K562 (cell line): ENCODE results near the gene CENPQ. TPM values are rescaled to one million over a fixed set of nuclear protein-coding genes. Genes with fewer than 3 reads are reported as not detected.
"Not testable (repeated sequence)": the region's sequence is repeated elsewhere in the genome, so short reads cannot be mapped to it uniquely, and the experiment has no call there.

ENCODE experiments used
- ATAC-seq: fragments of 200-7000 bp; cut with Tn5 transposase; 3 replicates; pipeline ENCODE4 v1.9.1; 2020; ENCODE audit warnings: moderate library complexity
- BruUV-seq: library from RNA; stranded (reverse); fragments of 400-500 nt; replicated peaks from 2 replicates; lab custom pipeline; 2021; lab: Mats Ljungman, UMichigan
- CTCF ChIA-PET: fragments of 300-600 bp; formaldehyde crosslinking; extraction: SDS; loops from one replicate; lab custom pipeline; 2021; ENCODE audit warnings: low intra/inter-chr PET ratio; lab: Yijun Ruan, JAX
- POLR2A ChIA-PET: fragments of 300-600, 350-650 bp; sonication (Branson Sonifier 250); formaldehyde crosslinking; extraction: SDS; loops from one replicate; lab custom pipeline; 2021; ENCODE audit warnings: antibody characterized with exemption, inconsistent platforms; lab: Yijun Ruan, JAX
- DNase-seq, 4 experiments: peaks; one replicate each; pipeline versions ENCODE4 v3.0.0 to v3.0.0-alpha.2; 2011 to 2018; ENCODE audit warnings: low spot score in 3 of 4, mixed read lengths in 3 of 4; ENCODE audit errors: extremely low read depth in 1 of 4
- FAIRE-seq: peaks from 2 replicates; lab custom pipeline; 2011; peaks lifted over from hg19 to GRCh38; lab: Jason Lieb, UNC
- H2AFZ ChIP-seq: 2 replicates; pipeline ENCODE4 v1.6.0; 2011; ENCODE audit warnings: low read depth, low read length, control low read depth, inconsistent platforms
- H3K27ac ChIP-seq: fragments of 200-600 bp; 3 replicates; pipeline ENCODE4 v1.8.0; 2011; ENCODE audit warnings: low read depth, mild to moderate bottlenecking, control low read depth, inconsistent platforms, low read length, moderate library complexity, mixed read lengths; ENCODE audit errors: extremely low read depth
- H3K27me3 ChIP-seq, 2 experiments: fragments of 300-600 bp in 1 of 2; 2 replicates in 1 of 2; 3 replicates in 1 of 2; pipeline versions ENCODE4 v1.6.0 to v1.8.0; 2011; ENCODE audit warnings: inconsistent platforms in 2 of 2, low read length in 2 of 2, mild to moderate bottlenecking in 1 of 2, mixed read lengths in 1 of 2, moderate library complexity in 1 of 2; ENCODE audit not compliant: control insufficient read depth in 2 of 2, insufficient read depth in 2 of 2
- H3K36me3 ChIP-seq: fragments of 300-600 bp; 3 replicates; pipeline ENCODE4 v1.8.0; 2011; ENCODE audit warnings: mild to moderate bottlenecking, low read length, inconsistent platforms; ENCODE audit not compliant: control insufficient read depth, insufficient read depth
- H3K4me1 ChIP-seq, 2 experiments: fragments of 200-600 bp in 1 of 2; replicated peaks in 1 of 2; 2 replicates in 1 of 2; 3 replicates in 1 of 2; pipeline versions ENCODE4 v1.5.1 to v1.8.0; 2011; ENCODE audit warnings: inconsistent platforms in 2 of 2, low read length in 2 of 2, mild to moderate bottlenecking in 1 of 2, mixed read lengths in 1 of 2, moderate library complexity in 1 of 2; ENCODE audit not compliant: control insufficient read depth in 2 of 2, insufficient read depth in 2 of 2
- H3K4me2 ChIP-seq: 2 replicates; pipeline ENCODE4 v1.6.1; 2011; ENCODE audit warnings: low read length, control low read depth, inconsistent platforms, mixed read lengths; ENCODE audit not compliant: insufficient read depth
- H3K4me3 ChIP-seq: fragments of 200-600 bp; sonication (generic), shearing (Covaris generic); 2 replicates; pipeline ENCODE4 v1.5.1; 2016; ENCODE audit warnings: control low read depth, inconsistent platforms
- H3K79me2 ChIP-seq: fragments of 200-600 bp; 3 replicates; pipeline ENCODE4 v1.8.0; 2011; ENCODE audit warnings: low read length, inconsistent platforms; ENCODE audit not compliant: control insufficient read depth, insufficient read depth
- H3K9ac ChIP-seq, 2 experiments: 2 replicates each; pipeline versions ENCODE4 v1.6.0 to v1.6.1; 2011; ENCODE audit warnings: low read depth in 2 of 2, low read length in 2 of 2, control low read depth in 1 of 2, inconsistent platforms in 1 of 2, mild to moderate bottlenecking in 1 of 2, mixed read lengths in 1 of 2; ENCODE audit not compliant: insufficient read depth in 1 of 2
- H3K9me1 ChIP-seq: one replicate; pipeline ENCODE4 v1.6.0; 2011; ENCODE audit warnings: inconsistent platforms, mild to moderate bottlenecking, low read length, moderate library complexity; ENCODE audit not compliant: control insufficient read depth, insufficient read depth
- H3K9me3 ChIP-seq: replicated peaks from 2 replicates; pipeline ENCODE4 v1.5.1; 2011; ENCODE audit warnings: low read depth, low read length, inconsistent platforms; ENCODE audit not compliant: control insufficient read depth, insufficient read depth
- H4K20me1 ChIP-seq: replicated peaks from 2 replicates; pipeline ENCODE4 v1.6.1; 2011; ENCODE audit warnings: low read length, inconsistent platforms, mixed read lengths; ENCODE audit not compliant: control insufficient read depth, insufficient read depth
- POLR2H ChIP-seq: IDR thresholded peaks from 2 replicates; pipeline ENCODE4 v1.6.1; 2016; ENCODE audit warnings: missing genetic modification characterization, low read depth, mild to moderate bottlenecking, control low read depth, missing compliant biosample characterization, moderate library complexity
- WGBS: fragments of 100-300 bp; shearing (Covaris generic); methylation state at CpG from one replicate; pipeline ENCODE4 v1.1.6; 2016; ENCODE audit warnings: low coverage, mixed read lengths; ENCODE audit not compliant: insufficient coverage; ENCODE audit errors: missing lambda C conversion rate; 5-methylcytosine and 5-hydroxymethylcytosine counted together
- in situ Hi-C: fragments of 300-500 bp; cut with MboI; formaldehyde crosslinking; loops from 4 replicates; pipeline ENCODE4 v1.15.0; 2018; ENCODE audit warnings: inconsistent platforms, mixed read lengths
- intact Hi-C: fragments of 100-400 bp; cut with micrococcal nuclease; formaldehyde crosslinking; loops from 2 replicates; pipeline ENCODE4 v1.14.2; 2022
- polyA plus RNA-seq, 8 experiments: library from polyadenylated mRNA; depleted of rRNA in 4 of 8; stranded (reverse) in 5 of 8; unstranded in 3 of 8; fragments of >200 nt; fragmentation: Nextera tagmentation in 2 of 8; fragmentation: Illumina TruSeq in 1 of 8; extraction: Ambion mirVana in 2 of 8; extraction: Trizol in 1 of 8; gene quantifications; 2 replicates each; pipeline versions ENCODE4 v1.2.1 to v1.2.3, GENCODE V29; 2011 to 2014; ENCODE audit warnings: inconsistent platforms in 1 of 8, missing spikeins in 1 of 8
- total RNA-seq, 7 experiments: library from RNA; depleted of rRNA in 6 of 7; stranded (reverse); fragments of >200 nt in 6 of 7; fragmentation: Illumina TruSeq in 2 of 7; extraction: Trizol in 2 of 7; gene quantifications; 2 replicates each; pipeline versions ENCODE4 v1.2.1 to v1.2.3, GENCODE V29; 2011 to 2021; ENCODE audit warnings: low replicate concordance in 1 of 7
- TF ChIP-seq, protein P1 (sequence below), 2 experiments: fragments of 450-650 bp; IDR thresholded peaks; 2 replicates each; pipeline ENCODE4 v1.6.1; 2018; ENCODE audit warnings: mild to moderate bottlenecking in 2 of 2, low read depth in 1 of 2; ENCODE audit not compliant: partially characterized antibody in 2 of 2
- TF ChIP-seq, protein P2 (sequence below): fragments of 450-650 bp; IDR thresholded peaks from 2 replicates; pipeline ENCODE4 v1.6.1; 2018; ENCODE audit warnings: mild to moderate bottlenecking, low read depth; ENCODE audit not compliant: partially characterized antibody

CENPQ gene
- total and polyA plus RNA-seq, 9 of the 15 experiments (the other 6 are each of a cell fraction or from before 2014, with no cell fraction given) = 12.7 to 48.3 (median 26.4) TPM

DNA sequence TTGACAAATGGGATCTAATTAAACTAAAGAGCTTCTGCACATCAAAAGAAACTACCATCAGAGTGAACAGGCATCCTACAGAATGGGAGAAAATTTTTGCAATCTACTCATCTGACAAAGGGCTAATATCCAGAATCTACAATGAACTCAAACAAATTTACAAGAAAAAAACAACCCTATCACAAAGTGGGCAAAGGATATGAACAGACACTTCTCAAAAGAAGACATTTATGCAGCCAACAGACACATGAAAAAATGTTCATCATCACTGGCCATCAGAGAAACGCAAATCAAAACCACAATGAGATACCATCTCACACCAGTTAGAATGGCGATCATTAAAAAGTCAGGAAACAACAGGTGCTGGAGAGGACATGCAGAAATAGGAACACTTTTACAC is 13.4 kb downstream of the CENPQ start:
- H3K79me2 ChIP-seq, H3K9me1 ChIP-seq, H3K4me2 ChIP-seq, intact Hi-C loops, H2AFZ ChIP-seq, H3K4me1 ChIP-seq, CTCF ChIA-PET, H3K27me3 ChIP-seq, H4K20me1 ChIP-seq, POLR2A ChIA-PET, H3K27ac ChIP-seq, H3K4me3 ChIP-seq, FAIRE-seq, H3K9ac ChIP-seq, H3K9me3 ChIP-seq, ATAC-seq, in situ Hi-C loops, BruUV-seq, DNase-seq: not testable (repeated sequence)
- WGBS = 76% methylated on average over 2 of the region's 2 CpGs
- H3K36me3 ChIP-seq = peaks cover 22% of the 10 kb centered on the region
- TF ChIP-seq, protein P1, sequence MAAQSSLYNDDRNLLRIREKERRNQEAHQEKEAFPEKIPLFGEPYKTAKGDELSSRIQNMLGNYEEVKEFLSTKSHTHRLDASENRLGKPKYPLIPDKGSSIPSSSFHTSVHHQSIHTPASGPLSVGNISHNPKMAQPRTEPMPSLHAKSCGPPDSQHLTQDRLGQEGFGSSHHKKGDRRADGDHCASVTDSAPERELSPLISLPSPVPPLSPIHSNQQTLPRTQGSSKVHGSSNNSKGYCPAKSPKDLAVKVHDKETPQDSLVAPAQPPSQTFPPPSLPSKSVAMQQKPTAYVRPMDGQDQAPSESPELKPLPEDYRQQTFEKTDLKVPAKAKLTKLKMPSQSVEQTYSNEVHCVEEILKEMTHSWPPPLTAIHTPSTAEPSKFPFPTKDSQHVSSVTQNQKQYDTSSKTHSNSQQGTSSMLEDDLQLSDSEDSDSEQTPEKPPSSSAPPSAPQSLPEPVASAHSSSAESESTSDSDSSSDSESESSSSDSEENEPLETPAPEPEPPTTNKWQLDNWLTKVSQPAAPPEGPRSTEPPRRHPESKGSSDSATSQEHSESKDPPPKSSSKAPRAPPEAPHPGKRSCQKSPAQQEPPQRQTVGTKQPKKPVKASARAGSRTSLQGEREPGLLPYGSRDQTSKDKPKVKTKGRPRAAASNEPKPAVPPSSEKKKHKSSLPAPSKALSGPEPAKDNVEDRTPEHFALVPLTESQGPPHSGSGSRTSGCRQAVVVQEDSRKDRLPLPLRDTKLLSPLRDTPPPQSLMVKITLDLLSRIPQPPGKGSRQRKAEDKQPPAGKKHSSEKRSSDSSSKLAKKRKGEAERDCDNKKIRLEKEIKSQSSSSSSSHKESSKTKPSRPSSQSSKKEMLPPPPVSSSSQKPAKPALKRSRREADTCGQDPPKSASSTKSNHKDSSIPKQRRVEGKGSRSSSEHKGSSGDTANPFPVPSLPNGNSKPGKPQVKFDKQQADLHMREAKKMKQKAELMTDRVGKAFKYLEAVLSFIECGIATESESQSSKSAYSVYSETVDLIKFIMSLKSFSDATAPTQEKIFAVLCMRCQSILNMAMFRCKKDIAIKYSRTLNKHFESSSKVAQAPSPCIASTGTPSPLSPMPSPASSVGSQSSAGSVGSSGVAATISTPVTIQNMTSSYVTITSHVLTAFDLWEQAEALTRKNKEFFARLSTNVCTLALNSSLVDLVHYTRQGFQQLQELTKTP (IDR thresholded peaks at IDR 0.05; ENCODE audit: low read depth in 1 of 2, partially characterized antibody in 2 of 2) = peak in 1 of 2 experiments; percentile 91
- 0 out of 2 replicates have a peak, but pooled peaks have one; percentile 9 for TF ChIP-seq POLR2H (tag)
- TF ChIP-seq, protein P2, sequence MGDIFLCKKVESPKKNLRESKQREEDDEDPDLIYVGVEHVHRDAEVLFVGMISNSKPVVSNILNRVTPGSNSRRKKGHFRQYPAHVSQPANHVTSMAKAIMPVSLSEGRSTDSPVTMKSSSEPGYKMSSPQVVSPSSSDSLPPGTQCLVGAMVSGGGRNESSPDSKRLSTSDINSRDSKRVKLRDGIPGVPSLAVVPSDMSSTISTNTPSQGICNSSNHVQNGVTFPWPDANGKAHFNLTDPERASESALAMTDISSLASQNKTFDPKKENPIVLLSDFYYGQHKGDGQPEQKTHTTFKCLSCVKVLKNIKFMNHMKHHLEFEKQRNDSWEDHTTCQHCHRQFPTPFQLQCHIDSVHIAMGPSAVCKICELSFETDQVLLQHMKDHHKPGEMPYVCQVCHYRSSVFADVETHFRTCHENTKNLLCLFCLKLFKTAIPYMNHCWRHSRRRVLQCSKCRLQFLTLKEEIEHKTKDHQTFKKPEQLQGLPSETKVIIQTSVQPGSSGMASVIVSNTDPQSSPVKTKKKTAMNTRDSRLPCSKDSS = peak; percentile 8
